ENCODE measurements around the gene LENG9. TPM values are rescaled to one million over a fixed set of nuclear protein-coding genes. Genes with fewer than 3 reads are reported as not detected.

Gene LENG9
- total and polyA plus RNA-seq, 10 donors, result 1.7 to 8.3 (median 4.9) TPM

DNA sequence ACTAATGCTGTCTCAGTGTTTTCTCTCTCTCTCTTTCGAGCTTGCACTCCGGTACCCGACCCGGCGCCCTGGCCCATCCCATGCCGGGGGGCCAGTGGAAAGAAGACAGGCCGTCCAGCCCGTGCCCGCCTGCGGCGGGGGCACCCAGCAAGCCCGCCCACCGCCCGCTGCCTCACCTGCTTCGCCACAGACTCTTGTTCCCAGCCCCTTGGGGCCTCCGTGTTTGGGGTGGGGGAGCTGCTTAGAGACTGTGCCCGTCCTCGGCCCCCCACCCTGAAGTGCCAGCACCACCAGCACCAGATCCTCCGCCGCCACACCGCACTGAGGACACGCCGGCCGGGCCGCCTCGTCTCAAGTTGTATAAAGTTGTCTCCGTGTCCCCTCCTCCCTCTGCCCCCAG, 2.4 kb downstream of the LENG9 start:
- H3K27me3 ChIP-seq (replicated peaks in 1 of 7), result peaks cover 0 to 7% (median 0%) of the 10 kb centered on the region in 7 donors
- whole genome bisulfite sequencing, 5 donors, result 75 to 88% (median 84%) methylated on average over 24 to 27 of the region's 27 CpGs
- TF ChIP-seq, protein P1, sequence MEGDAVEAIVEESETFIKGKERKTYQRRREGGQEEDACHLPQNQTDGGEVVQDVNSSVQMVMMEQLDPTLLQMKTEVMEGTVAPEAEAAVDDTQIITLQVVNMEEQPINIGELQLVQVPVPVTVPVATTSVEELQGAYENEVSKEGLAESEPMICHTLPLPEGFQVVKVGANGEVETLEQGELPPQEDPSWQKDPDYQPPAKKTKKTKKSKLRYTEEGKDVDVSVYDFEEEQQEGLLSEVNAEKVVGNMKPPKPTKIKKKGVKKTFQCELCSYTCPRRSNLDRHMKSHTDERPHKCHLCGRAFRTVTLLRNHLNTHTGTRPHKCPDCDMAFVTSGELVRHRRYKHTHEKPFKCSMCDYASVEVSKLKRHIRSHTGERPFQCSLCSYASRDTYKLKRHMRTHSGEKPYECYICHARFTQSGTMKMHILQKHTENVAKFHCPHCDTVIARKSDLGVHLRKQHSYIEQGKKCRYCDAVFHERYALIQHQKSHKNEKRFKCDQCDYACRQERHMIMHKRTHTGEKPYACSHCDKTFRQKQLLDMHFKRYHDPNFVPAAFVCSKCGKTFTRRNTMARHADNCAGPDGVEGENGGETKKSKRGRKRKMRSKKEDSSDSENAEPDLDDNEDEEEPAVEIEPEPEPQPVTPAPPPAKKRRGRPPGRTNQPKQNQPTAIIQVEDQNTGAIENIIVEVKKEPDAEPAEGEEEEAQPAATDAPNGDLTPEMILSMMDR (IDR thresholded peaks at IDR 0.05 in 8 of 11, conservative IDR thresholded peaks at IDR 0.05 in 3 of 11), result no peak
- peak in 2 of 3 donors; percentile 28 to 67 for TF ChIP-seq POLR2AphosphoS5 (IDR thresholded peaks at IDR 0.05)
- peaks cover 11 to 73% (median 47%) of the 10 kb centered on the region in 6 donors for H3K4me1 ChIP-seq
- H3K36me3 ChIP-seq, result peaks cover 9 to 64% (median 61%) of the 10 kb centered on the region in 6 donors
- intact Hi-C loops (cut with DNase I; ENCODE audit: low total_unique reads), result no loop called here
- peak overlapping the region in 3 of 8 donors; percentile 6 to 99 (median 46) for H3K27ac ChIP-seq
- DNase-seq, result peak; percentile 80
- H3K4me3 ChIP-seq, result no peak overlapping the region
- no peaks in the 10 kb centered on the region for H3K9me3 ChIP-seq

DNA sequence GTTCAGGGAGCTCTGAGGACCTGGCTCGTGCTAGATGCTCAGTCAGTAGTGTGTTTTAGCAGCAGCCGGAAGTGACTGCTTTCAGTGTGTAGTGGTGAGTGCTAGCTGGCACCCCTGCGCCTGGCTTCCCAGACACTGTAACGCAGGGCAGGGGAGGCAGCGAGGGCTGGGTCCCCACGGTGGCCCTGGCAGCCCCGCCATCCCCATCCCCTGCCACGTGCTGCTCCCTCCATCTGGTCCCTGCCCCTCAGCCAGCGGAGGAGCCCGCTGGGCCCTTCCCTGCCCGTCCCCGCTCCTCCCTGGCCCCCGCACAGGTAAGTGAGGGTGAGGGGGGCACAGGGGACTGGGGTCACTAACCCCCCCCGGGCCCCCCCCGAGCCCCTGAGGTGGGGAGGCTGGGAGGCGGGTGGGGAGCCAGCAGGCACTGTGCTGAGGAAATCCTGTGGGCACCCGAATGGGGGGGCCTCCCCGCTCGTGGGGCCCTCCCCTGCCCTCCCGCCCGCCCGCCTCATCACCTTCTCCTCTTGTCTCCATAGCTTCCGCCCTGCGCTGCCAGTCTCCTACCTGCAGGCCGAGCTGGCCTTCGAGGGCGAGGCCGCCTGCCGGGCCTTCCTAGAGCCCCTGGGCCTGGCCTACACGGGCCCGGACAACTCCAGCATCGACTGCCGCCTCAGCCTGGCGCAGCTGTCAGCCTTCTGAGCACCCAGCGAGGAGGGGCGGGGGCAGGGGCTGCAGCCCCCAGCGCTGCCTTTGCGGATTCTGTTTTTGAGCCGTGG, 3.2 kb downstream of the LENG9 start:
- Histone ChIP-seq H3K4me3 (no peak overlapping the region), H3K27ac (peak overlapping the region in 6 of 8 donors; percentile 4 to 99 (median 46)), H3K4me1 (peaks cover 11 to 73% (median 47%) of the 10 kb centered on the region in 6 donors), H3K9me3 (no peaks in the 10 kb centered on the region), H3K27me3 (replicated peaks in 1 of 7) (peaks cover 0 to 2% (median 0%) of the 10 kb centered on the region in 7 donors), H3K36me3 (peaks cover 9 to 72% (median 69%) of the 10 kb centered on the region in 6 donors)
- intact Hi-C loops (cut with DNase I; ENCODE audit: low total_unique reads), result no loop called here
- DNase-seq, result peak; percentile 79
- 68 to 78% (median 75%) methylated on average over 24 to 38 of the region's 39 CpGs for WGBS, 5 donors
- peak in 1 of 3 donors; percentile 58 for TF ChIP-seq POLR2AphosphoS5 (IDR thresholded peaks at IDR 0.05)
- TF ChIP-seq POLR2A (IDR thresholded peaks at IDR 0.05), result no peak

DNA sequence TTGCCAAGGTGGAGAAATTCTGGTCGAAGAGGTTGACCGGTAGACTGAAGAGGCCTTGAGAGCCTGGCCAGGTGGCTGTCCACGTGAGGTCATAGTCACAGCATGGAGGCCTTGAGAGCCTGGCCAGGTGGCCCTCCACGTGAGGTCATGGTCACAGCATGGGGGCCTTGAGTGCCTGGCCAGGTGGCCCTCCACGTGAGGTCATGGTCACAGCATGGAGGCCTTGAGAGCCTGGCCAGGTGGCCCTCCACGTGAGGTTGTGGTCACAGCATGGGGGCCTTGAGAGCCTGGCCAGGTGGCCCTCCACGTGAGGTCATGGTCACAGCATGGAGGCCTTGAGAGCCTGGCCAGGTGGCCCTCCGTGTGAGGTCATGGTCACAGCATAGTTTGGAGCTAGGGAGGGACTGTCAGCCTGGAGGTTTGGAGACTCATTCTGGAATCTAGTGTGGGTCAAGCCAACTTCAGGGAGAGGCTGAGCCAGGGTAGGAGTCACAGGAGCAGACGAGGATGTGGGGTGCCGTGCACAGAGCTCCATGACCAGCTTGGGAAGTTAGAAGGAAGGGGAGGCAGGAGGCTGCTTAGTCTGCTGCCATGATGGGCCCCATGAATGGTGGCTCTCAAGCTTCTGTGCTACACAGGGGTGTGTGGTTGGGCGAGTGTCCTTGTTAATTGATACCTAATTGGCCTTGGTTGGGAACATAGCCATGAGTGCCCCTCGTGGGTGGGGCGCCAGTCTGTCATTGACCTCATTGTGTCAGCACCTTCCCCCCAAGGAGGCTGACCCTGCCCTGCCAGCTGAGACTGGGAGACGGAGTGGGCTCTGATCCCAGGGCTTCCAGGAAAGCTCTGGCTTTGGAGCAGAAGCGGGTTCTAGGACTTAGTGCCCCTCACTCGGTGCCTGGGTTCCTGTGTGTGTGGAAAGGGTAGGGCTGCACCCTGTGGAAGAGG, 4.0 kb downstream of the LENG9 start:
- H3K9me3 ChIP-seq, result no peaks in the 10 kb centered on the region
- TF ChIP-seq, protein P1 (IDR thresholded peaks at IDR 0.05 in 8 of 11, conservative IDR thresholded peaks at IDR 0.05 in 3 of 11), result no peak
- TF ChIP-seq POLR2A (IDR thresholded peaks at IDR 0.05) (no peak), POLR2AphosphoS5 (IDR thresholded peaks at IDR 0.05) (no peak)
- no peaks in the 10 kb centered on the region for H3K27me3 ChIP-seq (replicated peaks in 1 of 7)
- peaks cover 13 to 81% (median 78%) of the 10 kb centered on the region in 6 donors for H3K36me3 ChIP-seq
- 72 to 84% (median 74%) methylated on average over 11 to 16 of the region's 16 CpGs for WGBS, 5 donors
- H3K27ac ChIP-seq, result peak overlapping the region in 6 of 8 donors; percentile 4 to 99 (median 46)
- peaks cover 11 to 71% (median 45%) of the 10 kb centered on the region in 6 donors for H3K4me1 ChIP-seq
- DNase-seq, result no peak
- intact Hi-C loops (cut with DNase I; ENCODE audit: low total_unique reads), result no loop called here
- no peak overlapping the region for H3K4me3 ChIP-seq

DNA sequence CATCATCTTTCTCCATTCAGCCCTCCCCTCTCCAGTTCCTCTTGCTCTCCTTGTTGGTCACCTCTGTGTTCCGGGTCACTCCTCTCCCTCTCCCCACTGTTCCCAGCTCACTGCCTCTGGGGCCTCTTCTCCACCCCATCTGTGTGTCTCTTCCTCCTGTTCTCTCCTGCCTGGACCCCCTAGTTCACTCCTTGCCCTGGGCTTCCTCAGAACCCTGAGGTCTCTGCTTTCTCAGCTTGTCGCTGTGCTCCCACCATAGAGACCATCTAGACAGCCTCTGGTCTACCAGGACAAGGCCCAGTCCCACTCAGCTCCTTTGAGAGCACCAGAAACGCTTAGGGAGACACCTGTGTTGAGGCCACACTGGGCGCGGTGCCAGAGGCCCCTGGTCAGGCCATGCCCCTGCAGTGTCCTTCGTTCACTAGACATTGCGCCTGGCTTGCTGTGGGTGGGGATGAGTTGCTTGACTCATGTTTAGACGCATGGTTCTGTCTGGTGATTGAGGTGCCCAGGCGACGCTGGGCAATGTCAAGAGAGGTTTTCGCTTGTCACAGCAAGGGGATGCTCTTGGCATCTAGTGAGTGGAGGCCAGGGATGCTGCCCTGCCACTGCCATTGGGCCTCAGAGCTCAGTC, 4.8 kb downstream of the LENG9 start:
- DNase-seq, result peak; percentile 73
- no peaks in the 10 kb centered on the region for H3K27me3 ChIP-seq (replicated peaks in 1 of 7)
- WGBS, 5 donors, result 88 to 92% (median 89%) methylated on average over 10 to 11 of the region's 11 CpGs
- H3K36me3 ChIP-seq, result peaks cover 15 to 89% (median 86%) of the 10 kb centered on the region in 6 donors
- no peaks in the 10 kb centered on the region for H3K9me3 ChIP-seq
- no peak overlapping the region for H3K4me3 ChIP-seq
- peak overlapping the region in 2 of 8 donors; percentile 16 to 54 for H3K27ac ChIP-seq
- intact Hi-C loops (cut with DNase I; ENCODE audit: low total_unique reads), result no loop called here
- TF ChIP-seq, protein P1 (IDR thresholded peaks at IDR 0.05 in 8 of 11, conservative IDR thresholded peaks at IDR 0.05 in 3 of 11), result no peak
- peak in 1 of 3 donors; percentile 10 for TF ChIP-seq POLR2AphosphoS5 (IDR thresholded peaks at IDR 0.05)
- H3K4me1 ChIP-seq, result peaks cover 11 to 68% (median 44%) of the 10 kb centered on the region in 6 donors
